ENCODE measurements around the gene ZSWIM1.
A peak's percentile ranks its signal among the peaks of the same experiment; 100 is the strongest.
"Not testable (repeated sequence)": the region's sequence is repeated elsewhere in the genome, so short reads cannot be mapped to it uniquely, and the experiment has no call there.

The ZSWIM1 gene

GRCh38 chr20:45857114-45857881, 23.7 kb upstream of the ZSWIM1 start, which contains the start of the genes ACOT8 and ZSWIM3:
Gene ACOT8, minus strand, starts transcription at chr20:45857392. Its CDS starts 77 bp downstream, at chr20:45857315.
Gene ZSWIM3, plus strand, starts transcription at chr20:45857614. Its CDS starts 212 bp downstream, at chr20:45857826.
- peak; percentile 99 for DNase-seq (ENCODE audit: low spot score)

- no peak for DNase-seq (ENCODE audit: low spot score)
These were observed 23.2 kb upstream of the ZSWIM1 start for GRCh38 chr20:45857882-45858216.

DNA sequence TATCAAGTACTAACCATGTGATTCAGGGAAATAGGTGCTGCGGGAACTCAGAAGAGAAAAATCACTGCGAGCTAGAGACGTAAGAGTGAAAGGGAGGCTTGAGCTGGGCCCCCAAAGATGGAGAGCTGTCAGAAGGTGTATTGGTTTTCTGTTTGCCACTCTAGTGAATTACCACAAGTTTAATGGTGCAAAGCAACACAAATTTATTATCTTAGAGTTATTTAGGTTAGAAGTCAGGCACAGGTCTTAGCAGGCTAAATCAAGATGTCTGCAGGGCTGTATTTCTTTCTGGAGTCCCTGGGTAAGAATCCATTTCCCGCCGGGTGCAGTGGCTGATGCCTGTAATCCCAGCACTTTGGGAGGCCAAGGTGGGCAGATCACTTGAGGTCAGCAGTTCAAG, 21.1 kb upstream of the ZSWIM1 start:
- no peak for DNase-seq (ENCODE audit: low spot score)

DNA sequence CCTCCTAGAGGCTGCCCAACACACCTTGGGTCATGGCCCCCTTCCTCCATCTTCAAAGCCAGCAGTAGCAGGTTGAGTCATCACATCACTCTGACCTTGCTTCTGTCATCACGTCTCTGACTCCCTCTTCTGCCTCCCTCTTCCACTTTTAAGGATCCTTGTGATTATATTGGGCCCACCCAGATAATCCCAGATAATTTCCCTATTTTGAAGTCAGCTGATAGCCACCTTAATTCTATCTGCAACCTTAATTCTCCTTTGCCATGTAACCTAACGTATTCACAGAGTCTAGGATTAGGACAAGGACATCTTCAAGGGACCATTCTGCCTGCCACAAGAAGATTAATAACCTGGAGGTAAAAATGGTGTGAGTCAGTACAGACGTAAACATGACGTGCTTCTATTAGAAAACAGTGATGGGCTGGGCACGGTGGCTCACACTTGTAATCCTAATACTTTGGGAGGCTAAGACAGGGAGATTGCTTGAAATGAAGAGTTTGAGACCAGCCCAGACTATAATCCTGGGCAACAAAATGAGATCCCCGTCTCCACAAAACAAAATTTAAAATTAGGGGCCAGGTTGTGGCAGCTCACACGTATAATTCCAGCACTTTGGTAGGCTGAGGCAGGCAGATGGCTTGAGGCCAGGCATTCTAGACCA, 20.3 kb upstream of the ZSWIM1 start:
- no peak for DNase-seq (ENCODE audit: low spot score)

GRCh38 chr20:45861221-45862075, 19.6 kb upstream of the ZSWIM1 start:
- no peak for DNase-seq (ENCODE audit: low spot score)

DNA sequence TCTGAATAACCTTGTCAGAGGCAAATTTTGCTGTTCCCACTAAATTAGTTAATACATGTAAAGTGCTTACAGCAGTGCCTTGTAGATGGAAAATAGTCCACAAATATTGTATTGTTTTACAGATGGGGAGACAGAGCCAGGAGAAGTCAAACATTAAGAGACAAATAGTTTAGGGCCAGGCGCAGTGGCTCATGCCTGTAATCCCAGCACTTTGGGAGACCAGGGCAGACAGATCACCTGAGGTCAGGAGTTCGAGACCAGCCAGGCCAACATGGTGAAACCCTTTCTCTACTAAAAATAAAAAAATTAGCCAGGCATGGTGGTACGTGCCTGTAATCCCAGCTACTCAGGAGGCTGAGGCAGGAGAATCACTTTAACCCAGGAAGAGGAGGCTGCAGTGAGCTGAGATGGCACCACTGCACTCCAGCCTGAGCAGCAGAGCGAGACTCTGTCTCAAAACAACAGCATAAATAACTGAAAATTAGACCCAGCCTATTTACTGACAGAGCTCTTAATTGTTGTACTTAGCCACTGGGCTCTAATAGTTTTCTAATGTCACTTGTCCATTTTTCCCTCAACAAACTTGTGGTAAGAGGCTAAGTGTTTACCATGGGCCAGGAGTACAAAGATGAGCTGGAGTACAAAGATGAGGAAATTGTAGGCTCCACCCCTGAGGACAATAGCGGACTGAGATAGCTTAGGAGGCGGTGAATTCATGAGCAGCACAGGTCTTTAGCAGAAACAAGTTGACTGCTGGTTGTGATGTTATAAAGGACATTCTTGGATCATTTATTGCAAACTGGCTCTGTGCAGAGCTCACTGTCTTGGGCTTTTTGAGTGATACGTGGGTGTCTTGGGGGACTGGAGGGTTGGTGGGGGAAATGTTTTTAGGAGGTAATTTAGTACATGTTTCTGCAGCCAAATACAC, 17.2 kb upstream of the ZSWIM1 start:
- DNase-seq (ENCODE audit: low spot score) = no peak

DNA sequence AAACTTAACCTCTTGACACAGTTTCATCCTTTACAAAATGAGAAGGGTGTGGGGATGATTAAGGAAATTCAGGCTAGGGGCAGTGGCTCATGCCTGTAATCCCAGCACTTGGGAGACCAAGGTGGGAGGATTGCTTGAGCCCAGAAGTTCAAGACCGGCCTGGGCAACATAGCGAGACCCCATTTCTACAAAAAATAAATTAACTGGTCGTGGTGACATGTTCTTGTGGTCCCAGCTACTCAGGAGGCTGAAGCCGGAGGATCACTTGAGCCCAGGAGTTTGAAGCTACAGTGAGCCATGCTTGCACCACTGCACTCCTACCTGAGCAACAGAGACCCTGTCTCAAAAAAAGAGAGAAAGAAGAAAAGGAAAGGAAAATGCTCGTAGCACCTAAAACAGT, 14.6 kb upstream of the ZSWIM1 start:
- DNase-seq (ENCODE audit: low spot score) = no peak

GRCh38 chr20:45867136-45867818, 13.8 kb upstream of the ZSWIM1 start:
- DNase-seq (ENCODE audit: low spot score) = no peak

GRCh38 chr20:45867819-45868176, 13.2 kb upstream of the ZSWIM1 start:
- no peak for DNase-seq (ENCODE audit: low spot score)

- DNase-seq (ENCODE audit: low spot score) = no peak
These were observed 8.4 kb upstream of the ZSWIM1 start for GRCh38 chr20:45872626-45873025.

DNA sequence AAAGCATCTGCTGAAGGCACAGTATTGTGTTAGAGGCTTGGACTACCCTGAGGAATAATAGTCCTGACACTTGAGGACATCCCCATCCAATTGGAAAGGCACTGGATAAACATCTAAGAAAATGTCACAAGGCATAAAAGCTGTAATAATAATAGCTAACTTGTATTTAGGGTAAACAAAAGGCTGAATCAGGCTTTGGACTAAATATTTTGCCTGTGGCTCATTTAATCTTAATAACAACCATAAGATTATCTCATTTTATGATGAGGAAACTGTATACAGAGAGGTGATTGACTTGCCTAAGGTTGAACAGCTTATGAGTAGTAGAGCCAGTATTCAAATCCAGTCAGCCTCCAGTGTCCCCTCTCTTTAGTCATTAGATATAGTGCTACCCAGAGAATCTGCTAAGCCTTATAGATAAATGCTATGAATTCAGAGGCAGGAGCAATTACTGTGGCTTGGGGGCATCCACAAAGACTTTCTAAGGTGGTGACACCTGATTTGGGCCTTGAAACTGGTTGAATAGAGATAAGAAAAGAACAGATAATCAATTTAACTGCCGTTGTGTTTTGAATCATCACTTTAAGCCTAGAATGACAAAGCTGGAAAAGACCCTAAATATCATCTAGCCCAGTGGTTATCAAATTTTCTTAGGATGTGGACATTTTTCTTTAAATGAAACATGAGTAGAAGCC, 7.5 kb upstream of the ZSWIM1 start:
- no peak for DNase-seq (ENCODE audit: low spot score)

GRCh38 chr20:45874104-45874481, 6.9 kb upstream of the ZSWIM1 start:
- not testable (repeated sequence) for DNase-seq (ENCODE audit: low spot score)

DNA sequence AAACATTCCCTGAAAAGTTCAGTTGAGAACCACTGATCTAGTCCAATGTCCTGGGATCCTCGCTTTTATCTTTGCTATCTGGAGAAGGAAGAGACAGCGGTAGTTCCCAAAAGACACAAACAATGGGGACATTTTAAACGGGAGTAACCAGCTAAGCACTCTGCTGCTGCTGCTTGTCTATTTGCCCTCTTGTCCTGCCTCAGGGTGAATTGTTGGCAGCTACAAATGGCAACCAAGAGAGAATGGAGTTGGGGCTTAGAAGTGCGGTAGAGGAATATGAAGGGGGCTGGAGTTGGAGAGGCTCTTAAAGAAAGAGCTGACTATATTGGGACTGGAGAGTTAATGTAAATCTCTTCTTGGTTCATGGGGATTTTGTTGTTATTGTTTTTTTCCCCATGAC, 6.5 kb upstream of the ZSWIM1 start:
- DNase-seq (ENCODE audit: low spot score) = no peak

DNA sequence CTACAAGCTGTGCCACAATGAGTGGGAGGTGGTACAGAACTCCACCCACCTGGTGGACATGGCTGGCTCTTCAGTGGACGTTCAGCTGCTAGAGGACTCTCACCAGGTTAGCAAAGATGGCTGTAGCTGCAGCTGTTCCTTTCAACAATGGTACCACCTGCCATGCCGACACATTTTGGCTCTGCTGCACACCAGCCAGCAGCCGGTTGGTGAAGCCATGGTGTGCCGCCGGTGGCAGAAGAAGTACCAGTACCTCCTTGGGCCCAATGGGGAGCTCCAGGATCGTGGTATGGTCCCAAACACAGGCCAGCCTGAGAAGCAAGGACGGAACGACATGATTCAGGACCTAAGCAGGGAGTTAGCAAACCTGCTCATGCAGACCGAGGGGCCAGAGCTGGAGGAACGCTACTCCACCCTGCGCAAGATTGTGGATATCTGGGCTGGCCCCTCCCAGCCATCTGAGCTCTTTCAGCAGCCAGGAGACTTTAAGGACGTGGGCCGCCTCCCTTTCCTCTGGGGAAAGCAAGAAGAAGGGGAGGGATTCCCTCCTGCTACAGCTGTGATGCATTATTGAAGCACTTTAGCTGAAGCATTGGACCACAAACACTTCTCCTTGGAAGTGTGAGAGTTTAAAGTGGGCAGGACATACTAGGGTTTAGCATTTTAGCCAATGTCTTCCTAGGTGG, 2.8 kb upstream of the ZSWIM1 start:
- no peak for DNase-seq (ENCODE audit: low spot score)

GRCh38 chr20:45882469-45883099, 1.6 kb downstream of the ZSWIM1 start:
- no peak for DNase-seq (ENCODE audit: low spot score)

DNA sequence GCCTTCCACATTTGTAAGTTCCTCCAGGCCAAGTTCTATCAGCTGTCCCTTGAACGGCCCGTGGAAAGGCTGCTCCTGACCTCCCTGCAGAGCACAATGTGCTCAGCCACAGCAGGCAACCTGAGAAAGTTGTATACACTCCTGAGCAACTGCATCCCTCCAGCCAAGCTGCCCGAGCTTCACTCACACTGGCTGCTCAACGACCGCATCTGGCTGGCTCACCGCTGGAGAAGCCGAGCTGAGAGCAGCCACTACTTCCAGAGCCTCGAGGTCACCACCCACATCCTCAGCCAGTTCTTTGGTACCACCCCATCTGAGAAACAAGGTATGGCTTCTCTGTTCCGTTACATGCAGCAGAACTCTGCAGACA, 2.1 kb downstream of the ZSWIM1 start:
- no peak for DNase-seq (ENCODE audit: low spot score)

- no peak for DNase-seq (ENCODE audit: low spot score)
These were observed 5.7 kb downstream of the ZSWIM1 start for GRCh38 chr20:45886590-45887345.

DNA sequence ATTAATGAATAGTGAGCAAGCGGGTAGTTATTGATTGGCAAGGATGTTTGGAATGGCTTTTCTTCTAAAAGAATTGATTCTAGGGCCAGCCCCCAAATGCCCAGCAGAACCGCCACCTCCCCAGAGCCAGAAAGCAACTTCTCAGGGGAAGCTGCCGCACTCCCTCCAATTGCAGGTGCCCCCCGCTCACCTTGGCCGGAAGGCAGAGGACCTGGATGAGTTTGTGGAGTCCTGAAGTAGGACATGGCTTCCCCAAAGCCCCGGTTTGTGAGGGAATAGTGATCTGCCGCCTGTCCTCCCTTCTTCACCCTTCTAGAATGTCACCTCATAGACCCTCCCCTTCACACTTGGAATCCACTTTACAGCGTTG, 6.3 kb downstream of the ZSWIM1 start, which contains the start of gene SPATA25:
Gene SPATA25 (minus strand): TSS at position 277 of the 370 bp plus-strand sequence. CDS start 32 bp downstream, at position 245.
- no peak for DNase-seq (ENCODE audit: low spot score)

DNA sequence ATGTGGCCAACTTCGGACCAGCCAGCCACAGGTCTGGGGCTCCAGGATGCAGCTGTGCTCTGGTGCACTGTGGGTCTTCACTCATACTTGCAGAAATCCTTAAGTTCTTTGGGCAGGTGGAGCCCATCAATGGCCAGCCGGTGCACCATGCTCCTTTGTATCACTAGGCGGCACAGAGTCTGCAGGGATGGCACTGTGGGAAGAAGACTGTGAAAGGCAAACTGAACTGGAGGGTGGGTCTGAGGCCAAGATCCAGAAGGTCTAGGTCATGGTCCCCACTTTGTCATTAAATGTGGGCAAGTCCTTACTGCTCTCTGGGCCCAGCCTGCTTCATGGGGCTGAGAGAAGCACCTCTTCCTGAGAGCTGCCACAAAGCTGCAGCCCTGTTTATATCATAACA, 7.7 kb downstream of the ZSWIM1 start:
- DNase-seq (ENCODE audit: low spot score) = no peak

All from Ammon's horn (tissue), 1 donor.